Transverse colon (tissue), 4 donors: ENCODE results near the gene RAB24. TPM values are rescaled to one million over a fixed set of nuclear protein-coding genes. Genes with fewer than 3 reads are reported as not detected.

Experiments
- DNase-seq: peaks from one replicate; pipeline ENCODE4 v3.0.0-alpha.2; 2019
- H3K27ac ChIP-seq, 4 donors: fragments of 200-600 bp; sonication (generic); 2 replicates each; pipeline ENCODE4 v1.5.1; 2016 to 2018; ENCODE audit warnings: inconsistent platforms in 4 of 4
- H3K27me3 ChIP-seq: fragments of 200-600 bp; sonication (generic); 2 replicates; pipeline ENCODE4 v1.5.1; 2017; ENCODE audit warnings: inconsistent platforms
- H3K36me3 ChIP-seq, 4 donors: fragments of 200-600 bp; sonication (generic); 2 replicates each; pipeline ENCODE4 v1.5.1; 2017 to 2019; ENCODE audit warnings: inconsistent platforms in 4 of 4
- H3K4me1 ChIP-seq, 4 donors: fragments of 200-600 bp; sonication (generic); 2 replicates each; pipeline ENCODE4 v1.5.1; 2017 to 2020; ENCODE audit warnings: inconsistent platforms in 4 of 4
- H3K4me3 ChIP-seq, 4 donors: fragments of 200-600 bp; sonication (generic); 1 replicate in 1 of 4; 2 replicates in 3 of 4; pipeline versions ENCODE4 v1.5.1 to v1.6.1; 2017 to 2019; ENCODE audit warnings: inconsistent platforms in 4 of 4
- H3K9me3 ChIP-seq, 2 donors: fragments of 200-600 bp; sonication (generic); 2 replicates each; pipeline ENCODE4 v1.5.1; 2017 to 2019; ENCODE audit warnings: inconsistent platforms in 2 of 2
- CTCF ChIP-seq, 5 experiments: fragments of 200-600 bp in 3 of 5; fragments of 450-650 bp in 2 of 5; sonication (generic) in 3 of 5; IDR thresholded peaks; 1 replicate in 2 of 5; 2 replicates in 3 of 5; pipeline ENCODE4 v1.5.1; 2016 to 2017; ENCODE audit warnings: antibody characterized with exemption in 5 of 5, inconsistent platforms in 3 of 5, mild to moderate bottlenecking in 2 of 5, moderate library complexity in 1 of 5
- EP300 ChIP-seq: sonication (generic); formaldehyde crosslinking; IDR thresholded peaks from one replicate; pipeline ENCODE4 v1.6.1; 2017; ENCODE audit warnings: antibody characterized with exemption, low read depth
- POLR2A ChIP-seq: fragments of 450-650 bp; IDR thresholded peaks from one replicate; pipeline ENCODE4 v1.6.1; 2016; ENCODE audit warnings: antibody characterized with exemption, mild to moderate bottlenecking, moderate library complexity
- POLR2AphosphoS5 ChIP-seq, 3 donors: sonication (generic); formaldehyde crosslinking; IDR thresholded peaks; one replicate each; pipeline ENCODE4 v1.6.1; 2016; ENCODE audit warnings: antibody characterized with exemption in 3 of 3
- WGBS, 2 donors: methylation state at CpG; one replicate each; pipeline ENCODE4 v1.1.5; 2018; ENCODE audit warnings: low coverage in 1 of 2; 5-methylcytosine and 5-hydroxymethylcytosine counted together
- in situ Hi-C, 4 donors: fragments of 200-750 bp; cut with MboI; loops; one replicate each; pipeline versions ENCODE4 v1.15.0 to v1.15.1; 2017; ENCODE audit warnings: low sequenced_read_pairs in 3 of 4, low pct_ligation_motif_present in 1 of 4, low pct_unique_long_range_greater_than_20kb in 1 of 4
- intact Hi-C: fragments of 100-400 bp; cut with DNase I; formaldehyde crosslinking; loops from one replicate; pipeline ENCODE4 v1.15.1; 2023; ENCODE audit warnings: low total_unique reads
- total RNA-seq, 4 donors: library from RNA; depleted of rRNA; stranded (reverse); fragments of >200 nt; gene quantifications; one replicate each; pipeline ENCODE4 v1.1.0, GENCODE V29; 2016

RAB24 gene
- total RNA-seq, 4 donors from 2014 or later: 38.2 to 68.1 (median 51.8) TPM

GRCh38 chr5:177290816-177291596 lies 12.5 kb downstream of the RAB24 start:
- H3K9me3 ChIP-seq: no peaks in the 10 kb centered on the region
- TF ChIP-seq POLR2AphosphoS5 (IDR thresholded peaks at IDR 0.05) (no peak), EP300 (no peak), POLR2A (no peak), CTCF (IDR thresholded peaks at IDR 0.05) (no peak)
- 83 to 93% methylated on average over 5 to 12 of the region's 12 CpGs for WGBS, 2 donors
- no peaks in the 10 kb centered on the region for H3K27me3 ChIP-seq
- DNase-seq: no peak
- no peak overlapping the region for H3K27ac ChIP-seq
- intact Hi-C loops (no loop called here), in situ Hi-C loops (loop anchor here in 2 of 4 donors (25.0 kb wide), 2 partner anchors 154 to 179 kb away; partner anchors contain the start of gene NSD1 (in 1 of the 2))
- H3K36me3 ChIP-seq: peaks cover 0 to 82% (median 34%) of the 10 kb centered on the region in 4 donors
- H3K4me3 ChIP-seq: no peak overlapping the region
- peaks cover 0 to 7% (median under 1%) of the 10 kb centered on the region in 4 donors for H3K4me1 ChIP-seq

- intact Hi-C loops: no loop called here
- TF ChIP-seq POLR2A (no peak), EP300 (no peak), POLR2AphosphoS5 (IDR thresholded peaks at IDR 0.05) (no peak)
- H3K36me3 ChIP-seq: peaks cover 0 to 83% (median 33%) of the 10 kb centered on the region in 4 donors
- 75 to 98% methylated on average over 1 to 2 of the region's 2 CpGs for WGBS, 2 donors
- no peak overlapping the region for H3K27ac ChIP-seq
- no peak overlapping the region for H3K4me3 ChIP-seq
- in situ Hi-C loops: loop anchor here in 2 of 4 donors (25.0 kb wide), 2 partner anchors 151 to 176 kb away; partner anchors contain the start of gene NSD1 (in 1 of the 2)
- H3K27me3 ChIP-seq: no peaks in the 10 kb centered on the region
- H3K9me3 ChIP-seq: no peaks in the 10 kb centered on the region
- DNase-seq: no peak
- H3K4me1 ChIP-seq: no peaks in the 10 kb centered on the region
Measured at GRCh38 chr5:177288191-177288590, 15.3 kb downstream of the RAB24 start.

- H3K4me3 ChIP-seq: no peak overlapping the region
- intact Hi-C loops: no loop called here
- no peak for TF ChIP-seq CTCF (IDR thresholded peaks at IDR 0.05)
- no peak for TF ChIP-seq EP300
- no peak for TF ChIP-seq POLR2AphosphoS5 (IDR thresholded peaks at IDR 0.05)
- no peak for TF ChIP-seq POLR2A
- no peak for DNase-seq
- in situ Hi-C loops: loop anchor here in 2 of 4 donors (25.0 kb wide), 2 partner anchors 140 to 165 kb away; partner anchors contain the start of gene NSD1 (in 1 of the 2)
- H3K4me1 ChIP-seq: no peaks in the 10 kb centered on the region
- peaks cover 0 to 53% (median 22%) of the 10 kb centered on the region in 4 donors for H3K36me3 ChIP-seq
- H3K27ac ChIP-seq: no peak overlapping the region
- 72% methylated on average over 1 of the region's 1 CpG; no CpG with 5 or more reads in 1 of the 2 donors for WGBS, 2 donors
- H3K9me3 ChIP-seq: no peaks in the 10 kb centered on the region
- H3K27me3 ChIP-seq: no peaks in the 10 kb centered on the region
Measured at GRCh38 chr5:177276886-177277285, 26.6 kb downstream of the RAB24 start.

GRCh38 chr5:177275883-177276282 lies 27.6 kb downstream of the RAB24 start:
- intact Hi-C loops: no loop called here

More at GRCh38 chr5:177275883-177276282, 27.6 kb downstream of the RAB24 start:
- no peak for TF ChIP-seq POLR2AphosphoS5 (IDR thresholded peaks at IDR 0.05)
- TF ChIP-seq EP300: no peak
- TF ChIP-seq CTCF (IDR thresholded peaks at IDR 0.05): no peak
- Histone ChIP-seq H3K4me1 (no peaks in the 10 kb centered on the region), H3K27me3 (no peaks in the 10 kb centered on the region), H3K4me3 (no peak overlapping the region), H3K27ac (no peak overlapping the region), H3K36me3 (peaks cover 0 to 44% (median 17%) of the 10 kb centered on the region in 4 donors), H3K9me3 (no peaks in the 10 kb centered on the region)
- no peak for DNase-seq
- 96 to 97% methylated on average over 5 to 6 of the region's 6 CpGs for WGBS, 2 donors
- in situ Hi-C loops: loop anchor here in 2 of 4 donors (25.0 kb wide), 2 partner anchors 139 to 164 kb away; partner anchors contain the start of gene NSD1 (in 1 of the 2)
